ENCODE data around the gene CCDC175. TPM values are rescaled to one million over a fixed set of nuclear protein-coding genes. Genes with fewer than 3 reads are reported as not detected.

Gene CCDC175
- total RNA-seq, 4 donors from 2014 or later: 0.27 to 0.95 TPM; not detected in 2

GRCh38 chr14:59483363-59483762 lies 93.2 kb downstream of the CCDC175 start:
- no peaks in the 10 kb centered on the region for H3K27me3 ChIP-seq
- WGBS, 2 donors (ENCODE audit: low coverage in 1 of 2): 0 to 3% methylated on average over 1 to 16 of the region's 16 CpGs
- H3K4me3 ChIP-seq: peak overlapping the region; percentile 69 to 85 (median 81)
- H3K36me3 ChIP-seq: peaks cover 0 to 6% (median 3%) of the 10 kb centered on the region in 4 donors
- H3K4me1 ChIP-seq: peaks cover 24 to 70% (median 39%) of the 10 kb centered on the region in 4 donors
- H3K27ac ChIP-seq: peak overlapping the region; percentile 93 to 98 (median 96)
- in situ Hi-C loops (cut with MboI; ENCODE audit: low pct_ligation_motif_present in 1 of 4, low pct_unique_long_range_greater_than_20kb in 1 of 4, low sequenced_read_pairs in 3 of 4) (no loop called here), intact Hi-C loops (cut with DNase I; ENCODE audit: low total_unique reads) (no loop called here)
- DNase-seq: no peak
- no peaks in the 10 kb centered on the region for H3K9me3 ChIP-seq
- TF ChIP-seq EP300 (IDR thresholded peaks at IDR 0.05; ENCODE audit: low read depth) (no peak), CTCF (IDR thresholded peaks at IDR 0.05) (no peak), POLR2A (IDR thresholded peaks at IDR 0.05) (no peak), POLR2AphosphoS5 (IDR thresholded peaks at IDR 0.05) (no peak)

- in situ Hi-C loops (cut with MboI; ENCODE audit: low pct_ligation_motif_present in 1 of 4, low pct_unique_long_range_greater_than_20kb in 1 of 4, low sequenced_read_pairs in 3 of 4) (no loop called here), intact Hi-C loops (cut with DNase I; ENCODE audit: low total_unique reads) (no loop called here)
- H3K9me3 ChIP-seq: no peaks in the 10 kb centered on the region
- H3K4me3 ChIP-seq: peak overlapping the region in 3 of 4 donors; percentile 69 to 83 (median 79)
- TF ChIP-seq POLR2AphosphoS5 (IDR thresholded peaks at IDR 0.05) (no peak), EP300 (IDR thresholded peaks at IDR 0.05; ENCODE audit: low read depth) (no peak), POLR2A (IDR thresholded peaks at IDR 0.05) (no peak), CTCF (IDR thresholded peaks at IDR 0.05) (no peak)
- H3K27ac ChIP-seq: peak overlapping the region; percentile 93 to 98 (median 96)
- peaks cover 24 to 64% (median 38%) of the 10 kb centered on the region in 4 donors for H3K4me1 ChIP-seq
- H3K27me3 ChIP-seq: no peaks in the 10 kb centered on the region
- H3K36me3 ChIP-seq: peaks cover 0 to 4% (median 0%) of the 10 kb centered on the region in 4 donors
- 47 to 59% methylated on average over 5 to 6 of the region's 6 CpGs for WGBS, 2 donors (ENCODE audit: low coverage in 1 of 2)
- peak; percentile 20 for DNase-seq
These were observed 93.9 kb downstream of the CCDC175 start for GRCh38 chr14:59482541-59483331.

- WGBS, 2 donors (ENCODE audit: low coverage in 1 of 2): 77 to 80% methylated on average over 2 of the region's 2 CpGs
- H3K27ac ChIP-seq: peak overlapping the region; percentile 93 to 98 (median 96)
- no peaks in the 10 kb centered on the region for H3K27me3 ChIP-seq
- intact Hi-C loops (cut with DNase I; ENCODE audit: low total_unique reads) (no loop called here), in situ Hi-C loops (cut with MboI; ENCODE audit: low pct_ligation_motif_present in 1 of 4, low pct_unique_long_range_greater_than_20kb in 1 of 4, low sequenced_read_pairs in 3 of 4) (no loop called here)
- no peak for DNase-seq
- TF ChIP-seq POLR2AphosphoS5 (IDR thresholded peaks at IDR 0.05) (peak in 1 of 3 donors; percentile 28), CTCF (IDR thresholded peaks at IDR 0.05) (no peak)
- H3K4me3 ChIP-seq: no peak overlapping the region
- H3K9me3 ChIP-seq: no peaks in the 10 kb centered on the region
- H3K36me3 ChIP-seq: no peaks in the 10 kb centered on the region
- H3K4me1 ChIP-seq: peaks cover 24 to 59% (median 36%) of the 10 kb centered on the region in 4 donors
These were observed 94.6 kb downstream of the CCDC175 start for GRCh38 chr14:59481871-59482540.

- in situ Hi-C loops (cut with MboI; ENCODE audit: low pct_ligation_motif_present in 1 of 4, low pct_unique_long_range_greater_than_20kb in 1 of 4, low sequenced_read_pairs in 3 of 4): no loop called here
- H3K27me3 ChIP-seq: no peaks in the 10 kb centered on the region
- TF ChIP-seq POLR2A (IDR thresholded peaks at IDR 0.05) (no peak), EP300 (IDR thresholded peaks at IDR 0.05; ENCODE audit: low read depth) (no peak), POLR2AphosphoS5 (IDR thresholded peaks at IDR 0.05) (no peak), CTCF (IDR thresholded peaks at IDR 0.05) (no peak)
- peaks cover 23 to 53% (median 33%) of the 10 kb centered on the region in 4 donors for H3K4me1 ChIP-seq
- DNase-seq: no peak
- peak overlapping the region in 1 of 4 donors; percentile 96 for H3K27ac ChIP-seq
- H3K36me3 ChIP-seq: no peaks in the 10 kb centered on the region
- H3K9me3 ChIP-seq: no peaks in the 10 kb centered on the region
- WGBS, 2 donors (ENCODE audit: low coverage in 1 of 2): 90 to 100% methylated on average over 2 of the region's 2 CpGs
- intact Hi-C loops (cut with DNase I; ENCODE audit: low total_unique reads): no loop called here
- H3K4me3 ChIP-seq: no peak overlapping the region
These were observed 95.2 kb downstream of the CCDC175 start for GRCh38 chr14:59481407-59481806.
